Fibroblast of the aortic adventitia (primary cell): ENCODE results near the gene RASGEF1C. TPM values are rescaled to one million over a fixed set of nuclear protein-coding genes. Genes with fewer than 3 reads are reported as not detected.

Source experiments
- DNase-seq: peaks from one replicate; pipeline ENCODE4 v3.0.0-alpha.2; 2010; ENCODE audit warnings: low read depth
- H3K4me3 ChIP-seq: 2 replicates; pipeline ENCODE4 v1.5.1; 2011; ENCODE audit warnings: low read depth, mild to moderate bottlenecking, control low read depth, low read length, moderate library complexity
- total RNA-seq: library from RNA; depleted of rRNA; stranded (reverse); fragments of >200 nt; gene quantifications from 2 replicates; pipeline ENCODE4 v1.2.3, GENCODE V29; 2012; ENCODE audit warnings: low replicate concordance
- TF ChIP-seq, protein P1 (sequence below): IDR thresholded peaks from 2 replicates; pipeline ENCODE4 v1.5.1; 2011; ENCODE audit warnings: mild to moderate bottlenecking, low read length, control low read depth, inconsistent platforms; ENCODE audit not compliant: insufficient read depth

Gene RASGEF1C
- total RNA-seq, 1 donor: not detected

DNA sequence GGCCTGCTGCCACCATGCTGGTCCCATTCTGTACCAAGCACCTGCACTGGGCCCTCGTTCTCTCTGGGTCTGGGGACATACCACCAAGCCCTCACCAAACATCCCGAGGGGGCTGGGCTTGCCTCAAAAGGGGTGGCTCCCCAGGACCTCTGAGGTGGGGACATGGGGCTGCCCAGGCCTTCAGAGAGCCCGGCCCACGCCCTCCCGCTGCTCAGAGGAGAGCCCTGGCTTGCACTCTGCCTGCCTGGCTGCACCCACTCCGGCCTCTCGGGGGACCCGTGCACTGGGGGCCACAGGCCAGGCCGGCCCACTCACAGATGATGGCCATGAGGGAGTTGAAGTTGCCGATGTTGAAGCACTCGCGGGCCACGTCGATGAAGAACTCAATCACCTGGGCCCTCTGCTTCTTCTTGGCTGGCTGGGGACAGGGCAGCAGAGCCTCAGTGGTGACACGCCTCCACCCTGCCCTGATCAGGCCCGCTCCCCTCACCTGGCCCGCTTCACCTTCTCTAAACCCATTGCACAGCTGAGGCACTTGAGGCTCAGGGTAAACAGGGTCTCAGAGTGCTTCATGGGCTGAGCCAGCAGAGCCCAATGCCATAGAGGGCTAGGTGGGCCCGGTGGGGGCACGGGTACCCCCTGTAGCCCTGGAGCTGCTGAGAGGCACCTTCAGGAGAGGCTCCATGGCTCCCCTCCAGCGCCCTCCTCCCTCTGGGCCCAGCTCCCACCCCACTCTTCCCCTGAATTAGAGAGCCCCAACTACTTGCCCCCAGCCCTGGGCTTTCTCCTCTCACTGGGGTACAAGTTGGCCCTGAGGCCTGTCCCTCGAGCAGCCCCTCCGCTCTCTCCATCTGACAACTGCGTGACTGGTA, 89.7 kb downstream of the RASGEF1C start:
- TF ChIP-seq, protein P1, sequence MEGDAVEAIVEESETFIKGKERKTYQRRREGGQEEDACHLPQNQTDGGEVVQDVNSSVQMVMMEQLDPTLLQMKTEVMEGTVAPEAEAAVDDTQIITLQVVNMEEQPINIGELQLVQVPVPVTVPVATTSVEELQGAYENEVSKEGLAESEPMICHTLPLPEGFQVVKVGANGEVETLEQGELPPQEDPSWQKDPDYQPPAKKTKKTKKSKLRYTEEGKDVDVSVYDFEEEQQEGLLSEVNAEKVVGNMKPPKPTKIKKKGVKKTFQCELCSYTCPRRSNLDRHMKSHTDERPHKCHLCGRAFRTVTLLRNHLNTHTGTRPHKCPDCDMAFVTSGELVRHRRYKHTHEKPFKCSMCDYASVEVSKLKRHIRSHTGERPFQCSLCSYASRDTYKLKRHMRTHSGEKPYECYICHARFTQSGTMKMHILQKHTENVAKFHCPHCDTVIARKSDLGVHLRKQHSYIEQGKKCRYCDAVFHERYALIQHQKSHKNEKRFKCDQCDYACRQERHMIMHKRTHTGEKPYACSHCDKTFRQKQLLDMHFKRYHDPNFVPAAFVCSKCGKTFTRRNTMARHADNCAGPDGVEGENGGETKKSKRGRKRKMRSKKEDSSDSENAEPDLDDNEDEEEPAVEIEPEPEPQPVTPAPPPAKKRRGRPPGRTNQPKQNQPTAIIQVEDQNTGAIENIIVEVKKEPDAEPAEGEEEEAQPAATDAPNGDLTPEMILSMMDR: no peak
- H3K4me3 ChIP-seq: no peak overlapping the region
- DNase-seq: no peak

DNA sequence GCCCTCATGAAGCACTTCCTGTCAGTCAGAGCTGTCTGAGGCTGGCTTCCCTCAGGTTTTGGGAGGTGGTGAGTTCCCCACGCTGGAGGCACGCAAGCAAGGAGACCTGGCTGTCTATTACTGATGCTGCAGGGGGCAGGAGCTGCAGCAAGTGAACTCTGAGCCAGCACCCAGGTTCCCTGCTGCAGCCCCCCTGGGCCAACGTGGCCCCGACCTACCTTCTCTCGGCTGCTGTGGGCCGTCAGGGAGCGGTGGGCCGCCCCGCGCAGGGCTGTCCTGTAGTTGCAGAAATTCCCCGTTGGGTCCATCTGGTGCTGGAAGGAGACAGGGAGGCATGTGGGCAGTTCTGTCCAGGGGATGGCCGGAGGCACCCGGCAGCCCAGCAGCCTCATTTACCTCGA, 90.6 kb downstream of the RASGEF1C start:
- no peak for DNase-seq
- no peak overlapping the region for H3K4me3 ChIP-seq
- TF ChIP-seq, protein P1: no peak

DNA sequence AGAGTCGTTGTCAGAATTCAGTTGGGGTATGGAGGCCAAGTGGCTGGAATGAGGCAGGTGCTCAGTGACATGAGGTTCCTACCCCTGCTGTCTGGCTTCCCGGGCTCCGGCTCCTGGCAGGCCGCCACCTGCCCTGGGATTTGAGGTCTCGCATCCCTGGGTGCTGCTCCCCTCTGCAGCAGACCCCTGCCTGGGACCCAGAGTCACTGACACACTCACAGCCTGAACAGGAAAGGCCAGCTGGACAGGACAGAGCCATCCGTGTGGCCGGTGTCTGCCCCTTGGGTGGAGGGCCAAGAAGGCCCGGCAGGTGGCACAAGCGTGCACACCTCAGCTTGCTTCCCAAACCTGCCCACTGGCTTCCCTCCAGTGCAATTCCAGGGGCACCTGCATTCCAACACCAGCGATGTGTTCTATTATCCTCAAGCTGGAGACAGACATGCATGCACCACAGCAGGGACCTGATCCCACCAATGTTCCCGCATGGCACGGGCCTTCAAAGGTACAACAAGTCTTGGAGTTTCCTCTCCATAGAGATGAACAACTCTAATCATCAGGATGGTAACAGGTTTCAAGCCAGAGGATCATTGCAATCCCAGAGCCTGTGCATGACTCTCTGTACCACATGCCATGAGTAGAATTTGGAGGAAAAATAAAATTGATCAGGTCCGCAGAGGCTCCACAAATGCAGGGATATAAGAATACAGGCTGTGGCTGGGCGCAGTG, 91.8 kb downstream of the RASGEF1C start:
- no peak for DNase-seq
- TF ChIP-seq, protein P1: no peak
- H3K4me3 ChIP-seq: no peak overlapping the region

GRCh38 chr5:180116077-180116999, 92.7 kb downstream of the RASGEF1C start:
- TF ChIP-seq, protein P1: no peak
- H3K4me3 ChIP-seq: no peak overlapping the region
- no peak for DNase-seq

DNA sequence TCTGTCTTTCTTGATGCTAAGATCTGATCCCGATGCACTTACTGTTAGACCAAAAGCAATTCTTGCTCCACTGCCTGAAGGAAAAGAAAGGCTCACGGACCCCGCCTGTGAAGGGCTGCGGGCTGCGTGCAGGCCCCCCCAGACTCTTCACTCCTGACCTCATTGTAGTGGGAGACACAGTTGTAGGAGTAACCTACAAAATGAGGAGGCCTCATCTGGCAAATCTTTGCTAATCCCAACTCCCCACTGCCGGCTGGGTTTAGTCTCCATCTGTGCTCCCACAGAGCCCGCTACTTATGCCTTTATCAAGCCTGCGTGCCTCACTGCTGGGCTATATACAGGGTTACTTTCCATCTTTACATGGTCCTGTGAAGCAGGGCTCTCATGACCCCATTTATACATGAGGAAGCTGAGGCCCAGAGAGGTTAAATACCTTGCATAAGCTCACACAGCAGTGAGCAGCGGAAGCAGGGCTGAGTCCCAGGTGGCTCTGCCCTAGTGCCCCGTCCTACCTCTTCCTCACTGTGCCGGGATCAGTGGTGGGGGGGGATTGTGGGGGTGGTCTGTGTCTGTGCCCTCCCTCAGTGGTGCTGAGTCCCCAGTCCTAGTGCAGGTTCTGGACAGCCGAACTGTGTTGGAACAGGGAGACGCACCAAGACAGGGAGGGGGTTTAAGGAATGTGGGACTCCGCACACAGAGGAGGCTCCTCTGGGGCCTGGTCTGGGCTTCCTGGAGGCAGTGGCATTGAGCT, 93.5 kb downstream of the RASGEF1C start:
- TF ChIP-seq, protein P1: no peak
- H3K4me3 ChIP-seq: no peak overlapping the region
- DNase-seq: no peak
